ENCODE data around the gene PCK2.

The PCK2 gene

DNA sequence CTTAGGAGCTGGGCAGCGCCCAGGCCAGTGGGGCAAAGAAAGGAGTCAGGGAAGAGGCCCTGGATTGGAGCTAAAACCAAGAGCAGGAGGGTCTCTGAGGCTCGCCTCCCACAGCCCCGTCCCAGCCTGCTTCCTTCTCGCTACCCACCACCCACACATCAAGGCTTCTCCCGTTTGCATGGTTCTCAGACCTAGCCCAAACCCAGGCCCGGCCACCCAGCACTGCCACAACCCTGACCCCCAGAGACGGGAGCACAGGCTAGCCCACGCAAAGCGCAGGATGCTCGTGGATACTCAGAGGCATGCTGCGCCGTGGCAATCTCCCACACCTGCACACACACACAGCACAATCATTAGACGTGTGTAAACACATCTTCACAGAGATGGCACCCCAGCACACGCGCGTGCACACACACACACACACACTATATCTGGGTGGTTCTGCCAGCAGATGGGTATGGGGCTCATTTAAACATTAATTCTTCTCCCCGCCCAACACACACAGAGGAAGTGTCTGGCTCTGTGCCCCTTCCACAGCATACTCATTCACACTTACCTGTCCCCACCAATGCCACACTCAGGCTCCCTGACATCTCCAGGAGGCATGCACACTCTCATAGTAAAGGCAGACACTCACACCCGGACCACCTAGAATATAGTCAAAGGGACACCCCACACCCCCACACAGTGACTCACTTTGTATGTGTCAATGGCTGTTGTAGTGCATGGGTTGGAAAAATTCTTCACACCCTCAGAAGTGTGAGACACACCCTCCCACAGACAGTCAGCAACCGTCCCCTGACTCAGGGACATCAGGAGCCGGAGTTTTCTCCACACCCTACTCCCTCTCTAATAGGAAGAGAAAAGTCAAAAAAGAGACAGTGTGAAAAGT is 41.2 kb upstream of the PCK2 start:
- Histone ChIP-seq H3K4me2 (ENCODE audit: low read length) (peak overlapping the region; percentile 81), H3K27ac (no peak overlapping the region), H3K27me3 (ENCODE audit: control insufficient read depth, insufficient read depth, low read length) (no peaks in the 10 kb centered on the region), H3K36me3 (ENCODE audit: control insufficient read depth, insufficient read depth, low read length) (no peaks in the 10 kb centered on the region), H3K9ac (no peak overlapping the region), H2AFZ (peak overlapping the region; percentile 88), H3K9me3 (ENCODE audit: control insufficient read depth, low read length) (no peaks in the 10 kb centered on the region), H3K4me1 (peaks cover 11% of the 10 kb centered on the region), H3K4me3 (ENCODE audit: low read depth, low read length) (no peak overlapping the region), H3K79me2 (no peaks in the 10 kb centered on the region)
- TF ChIP-seq, protein P1, sequence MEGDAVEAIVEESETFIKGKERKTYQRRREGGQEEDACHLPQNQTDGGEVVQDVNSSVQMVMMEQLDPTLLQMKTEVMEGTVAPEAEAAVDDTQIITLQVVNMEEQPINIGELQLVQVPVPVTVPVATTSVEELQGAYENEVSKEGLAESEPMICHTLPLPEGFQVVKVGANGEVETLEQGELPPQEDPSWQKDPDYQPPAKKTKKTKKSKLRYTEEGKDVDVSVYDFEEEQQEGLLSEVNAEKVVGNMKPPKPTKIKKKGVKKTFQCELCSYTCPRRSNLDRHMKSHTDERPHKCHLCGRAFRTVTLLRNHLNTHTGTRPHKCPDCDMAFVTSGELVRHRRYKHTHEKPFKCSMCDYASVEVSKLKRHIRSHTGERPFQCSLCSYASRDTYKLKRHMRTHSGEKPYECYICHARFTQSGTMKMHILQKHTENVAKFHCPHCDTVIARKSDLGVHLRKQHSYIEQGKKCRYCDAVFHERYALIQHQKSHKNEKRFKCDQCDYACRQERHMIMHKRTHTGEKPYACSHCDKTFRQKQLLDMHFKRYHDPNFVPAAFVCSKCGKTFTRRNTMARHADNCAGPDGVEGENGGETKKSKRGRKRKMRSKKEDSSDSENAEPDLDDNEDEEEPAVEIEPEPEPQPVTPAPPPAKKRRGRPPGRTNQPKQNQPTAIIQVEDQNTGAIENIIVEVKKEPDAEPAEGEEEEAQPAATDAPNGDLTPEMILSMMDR (IDR thresholded peaks at IDR 0.05), result no peak

DNA sequence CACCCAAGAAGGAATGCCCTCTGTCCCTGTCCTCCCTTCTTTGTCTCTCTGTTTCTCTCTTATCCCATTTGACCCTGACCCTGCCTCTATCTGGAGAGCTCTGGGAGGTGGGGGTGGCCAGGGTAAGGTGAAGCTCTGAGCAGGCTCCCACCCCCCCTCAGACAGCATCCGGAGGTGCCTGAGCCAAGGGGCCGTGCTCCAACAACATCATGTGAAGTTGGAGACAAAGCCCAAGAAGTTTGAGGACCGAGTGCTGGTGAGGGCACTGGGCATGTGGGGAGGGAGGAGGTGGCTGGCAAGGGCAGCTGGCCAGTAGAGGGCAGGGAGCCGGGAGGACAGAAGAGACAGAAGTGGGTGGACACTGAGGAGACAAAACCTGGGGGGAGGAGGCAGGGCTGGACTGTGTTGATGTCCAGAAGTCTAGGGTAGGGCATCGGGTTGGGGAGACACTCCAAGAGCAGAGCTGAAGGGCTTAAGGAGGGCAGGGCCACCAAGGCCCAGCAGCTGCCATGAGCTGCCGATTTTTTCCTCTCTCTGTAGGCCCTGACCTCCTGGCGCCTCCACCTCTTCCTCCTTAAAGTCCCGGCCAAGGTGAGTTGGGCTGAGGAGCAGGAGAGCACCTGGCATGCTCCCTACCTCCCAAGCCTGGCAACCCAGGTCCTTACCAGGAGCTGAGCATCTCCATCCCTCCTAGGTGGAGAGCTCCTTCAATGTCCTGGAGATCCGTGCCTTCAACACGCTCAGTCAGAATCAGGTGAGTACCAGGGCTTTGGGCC is 40.4 kb upstream of the PCK2 start:
- Histone ChIP-seq H3K9ac (no peak overlapping the region), H3K36me3 (ENCODE audit: control insufficient read depth, insufficient read depth, low read length) (no peaks in the 10 kb centered on the region), H3K4me2 (ENCODE audit: low read length) (no peak overlapping the region), H3K27me3 (ENCODE audit: control insufficient read depth, insufficient read depth, low read length) (no peaks in the 10 kb centered on the region), H3K9me3 (ENCODE audit: control insufficient read depth, low read length) (no peaks in the 10 kb centered on the region), H2AFZ (no peak overlapping the region), H3K27ac (no peak overlapping the region), H3K4me3 (ENCODE audit: low read depth, low read length) (no peak overlapping the region), H3K4me1 (peaks cover 11% of the 10 kb centered on the region), H3K79me2 (no peaks in the 10 kb centered on the region)
- TF ChIP-seq, protein P1 (IDR thresholded peaks at IDR 0.05), result no peak

DNA sequence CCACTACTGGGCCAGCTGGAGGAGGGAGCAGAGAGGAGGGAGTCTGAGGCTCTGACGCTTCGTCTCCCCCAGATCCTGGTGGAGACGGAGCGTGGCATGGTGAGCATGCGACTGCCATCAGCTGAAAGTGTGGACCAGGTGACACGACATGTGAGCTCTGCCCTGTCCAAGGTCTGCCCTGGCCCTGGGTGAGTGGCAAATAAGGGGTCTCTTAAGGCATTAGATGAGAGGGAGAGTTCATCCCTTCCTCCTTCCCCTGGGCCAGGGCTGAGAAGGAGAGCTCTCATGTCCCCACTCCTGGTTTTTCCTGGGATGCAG is 39.8 kb upstream of the PCK2 start:
- no peak overlapping the region for H3K4me3 ChIP-seq (ENCODE audit: low read depth, low read length)
- no peaks in the 10 kb centered on the region for H3K27me3 ChIP-seq (ENCODE audit: control insufficient read depth, insufficient read depth, low read length)
- H3K36me3 ChIP-seq (ENCODE audit: control insufficient read depth, insufficient read depth, low read length), result no peaks in the 10 kb centered on the region
- H3K4me1 ChIP-seq, result peaks cover 11% of the 10 kb centered on the region
- no peak overlapping the region for H2AFZ ChIP-seq
- no peak overlapping the region for H3K9ac ChIP-seq
- no peak overlapping the region for H3K27ac ChIP-seq
- H3K9me3 ChIP-seq (ENCODE audit: control insufficient read depth, low read length), result no peaks in the 10 kb centered on the region
- TF ChIP-seq, protein P1 (IDR thresholded peaks at IDR 0.05), result no peak
- H3K4me2 ChIP-seq (ENCODE audit: low read length), result no peak overlapping the region
- H3K79me2 ChIP-seq, result no peaks in the 10 kb centered on the region

DNA sequence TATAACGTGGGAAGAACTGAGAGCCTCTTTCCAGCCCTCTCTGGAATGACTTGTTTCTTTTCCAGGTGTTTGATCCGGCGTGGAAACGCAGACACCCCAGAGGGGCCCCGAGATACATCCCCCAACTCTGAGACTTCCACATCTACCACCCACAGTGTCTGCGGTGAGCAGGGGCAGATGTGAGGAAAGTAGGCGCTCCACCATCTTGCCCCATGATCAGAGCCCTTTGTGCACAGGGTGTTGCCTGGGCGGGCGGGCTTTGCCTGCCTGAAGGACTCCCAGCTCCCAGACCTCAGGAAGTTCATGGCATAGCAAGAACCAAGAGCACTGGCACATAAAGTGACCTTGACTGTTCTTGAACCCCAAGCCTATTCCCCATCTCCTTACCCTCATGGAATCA is 39.5 kb upstream of the PCK2 start:
- H3K9me3 ChIP-seq (ENCODE audit: control insufficient read depth, low read length), result no peaks in the 10 kb centered on the region
- no peak overlapping the region for H2AFZ ChIP-seq
- no peak overlapping the region for H3K4me2 ChIP-seq (ENCODE audit: low read length)
- no peaks in the 10 kb centered on the region for H3K36me3 ChIP-seq (ENCODE audit: control insufficient read depth, insufficient read depth, low read length)
- peaks cover 11% of the 10 kb centered on the region for H3K4me1 ChIP-seq
- H3K27me3 ChIP-seq (ENCODE audit: control insufficient read depth, insufficient read depth, low read length), result no peaks in the 10 kb centered on the region
- H3K27ac ChIP-seq, result no peak overlapping the region
- TF ChIP-seq, protein P1 (IDR thresholded peaks at IDR 0.05), result no peak
- H3K4me3 ChIP-seq (ENCODE audit: low read depth, low read length), result no peak overlapping the region
- H3K79me2 ChIP-seq, result no peaks in the 10 kb centered on the region
- H3K9ac ChIP-seq, result no peak overlapping the region

Data from parathyroid adenoma (tissue), 2 donors.